NCI-H146 treated with DMSO at 0.1 percent for 48 hours (cell line): Measurements from ENCODE around the gene HPCAL1.

Source experiments
- DNase-seq: peaks from one replicate; lab custom pipeline; 2025; ENCODE audit not compliant: unreplicated experiment; lab: John Stamatoyannopoulos, UW

Gene HPCAL1

DNA sequence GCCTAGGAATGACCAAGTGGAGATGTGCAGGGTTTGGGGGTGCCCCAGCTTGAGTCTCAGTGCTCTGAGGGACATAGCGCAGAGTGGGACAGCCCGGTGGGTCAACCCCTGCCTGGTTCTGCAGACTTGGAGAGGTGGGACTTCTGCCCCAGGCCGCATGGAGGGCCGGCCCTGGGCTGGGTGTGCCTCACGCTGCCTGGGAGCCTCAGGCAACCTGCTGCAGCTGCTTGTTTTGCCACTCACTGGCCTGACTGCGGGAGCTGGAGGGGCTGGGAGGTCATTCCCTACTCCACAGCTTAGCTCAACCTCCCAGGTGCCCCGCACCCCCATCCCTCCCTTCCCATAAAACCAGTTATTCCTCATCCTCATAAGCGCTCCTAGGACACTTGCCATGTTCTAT, 112.3 kb downstream of the HPCAL1 start:
- DNase-seq, result no peak

DNA sequence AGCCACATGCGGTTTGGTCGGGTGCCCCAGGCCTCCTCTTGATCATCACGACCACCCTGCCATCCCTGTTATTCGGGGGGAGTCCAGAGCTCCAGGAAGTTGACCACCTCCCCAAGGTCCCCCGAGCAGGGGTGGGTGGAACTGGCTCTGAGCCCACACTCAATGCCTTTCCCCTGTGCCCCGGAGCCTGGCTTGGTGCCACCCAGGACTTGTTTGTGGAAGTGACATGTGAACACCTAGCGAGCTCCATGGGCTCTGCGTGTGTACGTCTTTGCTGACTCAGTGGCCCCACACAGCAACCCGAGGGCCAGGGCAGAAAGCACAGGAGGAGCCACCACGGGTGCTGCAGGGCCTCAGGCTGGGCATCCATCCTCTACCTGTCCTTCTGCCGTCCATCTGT, 112.9 kb downstream of the HPCAL1 start:
- no peak for DNase-seq

DNA sequence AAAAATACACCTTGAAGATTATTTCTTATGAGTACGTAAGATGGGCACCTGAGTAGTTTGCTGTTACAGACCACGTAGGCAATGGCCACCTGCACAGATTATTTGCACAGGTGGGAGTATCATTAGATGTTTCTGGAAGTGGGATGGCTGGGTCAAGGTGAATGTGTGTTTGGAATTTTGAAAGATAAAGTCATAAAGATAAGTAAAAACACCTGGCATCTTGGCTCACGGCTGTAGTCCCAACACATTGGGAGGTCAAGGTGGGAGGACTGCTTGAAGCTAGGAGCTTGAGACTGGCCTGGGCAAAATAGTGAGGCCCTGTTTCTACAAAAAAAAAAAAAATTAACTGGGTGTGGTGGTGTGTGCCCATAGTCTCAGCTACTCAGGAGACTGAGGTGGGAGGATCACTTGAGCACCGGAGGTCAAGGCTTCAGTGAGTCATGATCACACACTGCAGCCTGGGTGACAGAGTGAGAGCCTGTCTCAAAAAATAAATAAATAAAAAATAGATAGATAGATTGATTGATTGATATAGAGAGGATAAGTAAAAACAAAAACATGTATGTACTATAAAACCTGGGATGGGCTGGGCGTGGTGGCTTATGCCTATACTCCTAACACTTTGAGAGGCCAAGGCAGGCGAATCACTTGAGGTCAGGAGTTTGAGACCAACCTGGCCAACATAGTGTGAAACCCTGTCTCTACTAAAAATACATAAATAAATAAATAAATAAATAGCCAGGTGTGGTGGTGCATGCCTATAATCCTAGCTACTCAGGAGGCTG, 115.0 kb downstream of the HPCAL1 start:
- no peak for DNase-seq

DNA sequence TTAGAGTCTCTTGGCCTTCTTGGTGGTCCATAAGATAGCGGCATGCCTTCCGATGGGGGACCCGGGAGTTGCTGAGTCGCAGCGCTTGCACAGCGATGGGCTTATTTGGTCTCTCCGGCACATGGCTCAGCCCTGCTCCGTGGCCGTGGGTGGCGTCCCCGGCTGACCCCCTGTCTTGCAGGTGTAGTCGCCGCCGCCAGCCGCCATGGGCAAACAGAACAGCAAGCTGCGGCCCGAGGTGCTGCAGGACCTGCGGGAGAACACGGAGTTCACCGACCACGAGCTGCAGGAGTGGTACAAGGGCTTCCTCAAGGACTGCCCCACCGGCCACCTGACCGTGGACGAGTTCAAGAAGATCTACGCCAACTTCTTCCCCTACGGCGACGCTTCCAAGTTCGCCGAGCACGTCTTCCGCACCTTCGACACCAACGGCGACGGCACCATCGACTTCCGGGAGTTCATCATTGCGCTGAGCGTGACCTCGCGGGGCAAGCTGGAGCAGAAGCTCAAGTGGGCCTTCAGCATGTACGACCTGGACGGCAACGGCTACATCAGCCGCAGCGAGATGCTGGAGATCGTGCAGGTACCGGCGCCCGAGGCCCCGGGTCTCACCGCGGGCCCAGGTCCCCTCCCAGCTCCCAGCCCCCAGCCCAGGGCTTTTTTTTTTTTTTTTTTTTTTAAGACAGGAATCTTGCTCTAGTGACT, 117.0 kb downstream of the HPCAL1 start:
- DNase-seq, result no peak

DNA sequence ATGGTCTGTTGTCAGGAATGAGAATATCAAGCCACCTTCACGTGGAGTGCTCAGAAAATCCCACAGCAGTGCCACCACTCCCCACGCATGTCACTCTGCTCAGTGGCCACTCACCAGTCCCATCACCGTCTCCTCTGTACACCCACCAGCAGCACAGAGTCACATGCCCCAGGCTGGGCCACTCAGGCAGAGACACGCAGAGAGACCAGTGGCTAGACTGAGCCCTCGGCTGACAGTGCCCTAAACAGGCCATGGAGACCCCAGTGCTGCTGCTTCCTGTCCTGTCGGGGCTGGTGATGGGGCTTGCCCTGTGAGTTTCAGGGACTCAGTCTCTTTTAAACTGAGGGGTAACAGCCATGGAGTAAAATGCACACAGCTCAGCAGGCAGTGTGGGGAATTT, 119.5 kb downstream of the HPCAL1 start:
- DNase-seq, result no peak

DNA sequence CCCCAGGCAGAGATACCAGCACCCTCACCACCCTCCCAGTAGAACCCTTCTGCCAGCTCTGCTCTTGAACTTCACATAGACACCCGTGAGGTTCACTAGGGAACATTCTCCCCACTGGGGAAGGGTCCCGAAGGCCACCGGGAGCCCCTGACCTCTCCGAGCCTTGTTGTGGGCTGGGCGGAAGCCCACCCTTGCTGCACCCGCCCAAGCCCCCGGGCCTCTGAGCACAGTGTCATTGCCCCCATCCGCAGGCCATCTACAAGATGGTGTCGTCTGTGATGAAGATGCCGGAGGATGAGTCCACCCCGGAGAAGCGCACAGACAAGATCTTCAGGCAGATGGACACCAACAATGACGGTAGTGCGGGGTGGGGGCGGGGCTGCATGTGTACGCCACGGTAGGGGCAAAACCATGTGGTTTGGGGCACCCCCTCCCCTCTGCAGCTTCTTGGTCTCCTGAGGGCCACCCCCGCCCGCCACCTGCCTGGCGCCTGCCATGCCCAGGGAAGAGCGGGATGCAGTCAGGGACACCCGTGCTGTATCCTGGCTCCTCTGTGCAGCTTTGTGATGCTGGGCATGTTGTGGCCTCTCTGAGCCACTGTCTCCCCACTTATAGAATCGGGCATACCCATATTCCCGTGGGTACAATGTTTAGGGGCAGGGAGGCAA, 120.2 kb downstream of the HPCAL1 start:
- no peak for DNase-seq

DNA sequence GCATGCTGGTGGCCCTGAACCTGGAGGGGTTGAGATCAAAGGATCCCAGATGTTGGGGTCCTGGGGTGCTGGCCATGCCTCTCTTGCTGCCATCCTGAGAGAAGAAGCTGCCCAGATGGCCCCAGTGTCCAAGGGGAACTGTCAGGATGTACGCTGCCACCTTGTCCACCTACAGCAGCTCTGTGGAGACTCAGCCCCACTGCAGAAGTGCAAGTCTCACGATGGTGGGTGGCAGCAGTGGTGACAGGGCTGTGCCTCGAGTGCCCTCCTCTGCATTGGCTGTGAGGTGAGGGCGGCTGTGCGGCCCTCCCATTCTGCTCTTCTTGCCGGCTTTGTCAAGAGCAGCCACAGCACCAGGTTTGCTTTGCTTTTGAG, 120.7 kb downstream of the HPCAL1 start:
- DNase-seq, result no peak

DNA sequence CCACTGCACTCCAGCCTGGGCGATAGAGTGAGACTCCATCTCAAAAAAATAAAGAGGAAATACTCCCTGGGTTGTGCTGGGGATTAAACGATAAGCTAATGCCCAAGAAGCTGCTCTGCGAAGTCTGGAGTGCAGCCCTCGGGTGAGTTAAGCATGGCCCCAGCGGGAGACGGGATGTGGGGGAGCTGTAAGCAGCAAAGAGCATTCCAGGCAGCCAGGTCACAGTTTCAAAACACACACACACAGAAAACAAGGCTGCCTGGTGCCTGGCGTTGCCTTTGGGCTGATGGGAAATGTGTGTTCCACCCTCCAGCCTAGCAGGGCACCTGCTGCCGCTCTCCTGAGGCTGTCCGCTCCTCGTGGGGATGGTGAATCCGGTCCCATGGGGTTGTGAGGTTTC, 121.3 kb downstream of the HPCAL1 start:
- no peak for DNase-seq

DNA sequence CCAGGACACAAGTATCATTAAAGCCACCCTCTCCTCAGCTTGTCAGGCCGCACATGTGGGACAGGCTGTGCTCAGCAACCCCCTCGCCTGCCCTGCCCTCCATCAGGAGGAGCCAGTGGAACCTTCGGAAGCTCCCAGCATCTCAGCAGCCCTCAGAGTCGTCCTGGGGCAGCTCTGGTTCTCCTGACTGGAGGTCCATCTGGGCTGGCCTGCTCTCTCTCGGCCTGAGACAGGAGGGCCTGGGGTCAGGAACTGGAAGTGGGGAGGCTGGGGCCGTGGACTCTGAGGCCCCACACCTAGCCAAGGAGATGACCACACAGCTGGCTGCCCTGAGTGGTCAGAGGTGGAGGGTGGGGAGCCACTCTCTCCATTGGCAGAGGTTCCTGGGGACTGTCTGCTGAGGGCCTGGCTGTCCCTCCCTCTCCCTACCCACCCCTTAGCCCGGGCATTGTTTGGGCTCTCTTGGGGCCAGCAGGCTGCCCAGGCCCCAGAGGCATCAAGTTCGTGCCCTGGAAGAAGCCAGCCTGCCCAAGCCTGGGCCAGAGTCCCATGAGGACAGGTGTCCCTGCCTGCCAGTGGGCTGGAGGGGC, 122.3 kb downstream of the HPCAL1 start:
- DNase-seq, result no peak

DNA sequence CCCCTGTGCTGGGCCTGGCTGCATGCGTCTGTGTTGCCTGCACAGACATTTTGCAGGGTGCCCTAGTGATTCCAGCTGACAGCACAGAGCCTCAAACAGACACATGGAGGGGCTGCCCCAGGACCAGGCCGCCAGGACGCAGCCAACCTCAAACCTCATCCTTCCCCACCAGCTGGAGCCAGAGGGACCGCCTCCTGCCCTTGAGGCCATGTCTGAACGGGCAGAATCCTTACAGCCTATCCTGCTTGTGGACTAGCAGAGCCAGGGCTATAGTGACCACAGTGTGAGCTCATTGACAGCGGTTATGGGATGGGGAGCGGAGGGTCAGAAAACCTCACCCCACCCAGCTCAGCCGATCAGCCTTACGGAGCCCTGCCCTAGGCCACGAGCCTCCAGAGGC, 123.0 kb downstream of the HPCAL1 start:
- no peak for DNase-seq

DNA sequence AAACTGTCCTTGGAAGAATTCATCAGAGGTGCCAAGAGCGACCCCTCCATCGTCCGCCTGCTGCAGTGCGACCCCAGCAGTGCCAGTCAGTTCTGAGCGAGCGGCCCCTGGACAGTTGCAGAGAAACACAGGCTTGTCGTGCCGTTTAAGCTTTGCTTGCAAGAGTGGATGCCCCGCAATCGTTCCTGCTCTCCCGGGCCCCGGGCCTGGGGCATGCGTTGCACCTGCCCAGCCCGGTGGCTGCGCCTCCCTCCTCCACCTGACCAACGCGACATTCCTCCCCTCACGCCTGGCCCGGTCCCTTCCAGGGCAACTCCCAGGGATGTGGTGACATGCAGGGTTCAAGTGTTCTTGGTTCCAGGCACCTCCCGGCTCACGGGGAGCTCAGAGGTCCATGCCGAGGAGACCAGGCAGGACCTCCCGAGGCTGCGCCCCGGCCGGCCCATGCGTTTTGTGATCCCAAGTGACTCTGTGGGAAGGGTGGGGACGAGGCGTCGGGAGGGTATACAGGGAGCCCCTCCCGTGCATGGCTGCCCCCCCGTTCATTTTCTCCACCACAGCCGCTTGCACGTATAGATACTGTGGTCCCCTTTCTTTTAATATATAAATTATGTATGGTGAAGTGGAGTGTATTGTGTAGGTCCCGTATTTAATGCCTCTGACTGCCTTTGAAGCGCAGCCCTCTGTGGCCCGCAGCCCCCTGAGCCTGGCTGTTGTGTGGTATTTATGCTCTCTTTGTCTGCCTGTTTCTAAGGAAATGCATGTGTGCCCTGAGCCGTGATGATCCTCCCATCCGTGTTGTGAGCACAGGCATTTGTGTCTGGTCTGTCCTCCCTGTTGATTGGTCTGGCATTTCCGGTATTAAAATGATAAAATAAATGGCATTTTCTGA, 124.3 kb downstream of the HPCAL1 start:
- DNase-seq, result no peak

DNA sequence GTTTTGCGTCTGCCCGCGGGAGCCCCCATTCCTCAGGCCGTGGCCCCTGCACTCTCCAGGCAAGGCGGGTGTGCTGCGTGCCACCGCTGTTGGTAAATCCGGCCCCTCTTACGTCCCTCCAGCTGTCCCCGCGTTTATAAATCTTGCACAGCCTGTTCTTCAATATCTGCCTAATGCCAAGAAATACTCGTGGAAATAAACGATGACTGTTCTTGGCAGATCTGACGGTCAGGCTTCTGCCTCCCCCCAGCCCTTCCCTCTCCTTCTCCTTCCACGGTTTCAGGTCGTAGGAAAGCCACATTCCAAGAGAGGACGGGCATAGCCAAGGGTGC, 124.9 kb downstream of the HPCAL1 start:
- no peak for DNase-seq

DNA sequence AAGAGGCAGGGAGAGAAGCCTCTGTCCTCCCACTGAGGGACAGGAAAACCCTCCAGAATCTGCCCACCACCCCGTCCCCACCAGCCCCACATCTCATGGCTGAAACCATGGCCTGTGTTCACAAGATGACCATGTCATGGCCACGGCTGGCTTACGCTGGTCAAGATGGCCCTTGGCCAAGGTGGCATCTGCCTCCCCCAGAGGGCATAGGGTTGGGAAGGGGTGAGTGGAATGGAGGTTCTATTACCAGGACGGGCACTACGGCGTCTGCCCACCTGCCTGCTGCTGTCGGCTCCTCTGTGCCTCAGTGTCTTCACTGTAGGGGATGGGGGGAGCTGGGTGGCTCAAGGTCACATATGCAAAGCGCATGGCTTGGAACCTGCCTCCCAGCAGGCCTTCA, 125.7 kb downstream of the HPCAL1 start:
- no peak for DNase-seq

DNA sequence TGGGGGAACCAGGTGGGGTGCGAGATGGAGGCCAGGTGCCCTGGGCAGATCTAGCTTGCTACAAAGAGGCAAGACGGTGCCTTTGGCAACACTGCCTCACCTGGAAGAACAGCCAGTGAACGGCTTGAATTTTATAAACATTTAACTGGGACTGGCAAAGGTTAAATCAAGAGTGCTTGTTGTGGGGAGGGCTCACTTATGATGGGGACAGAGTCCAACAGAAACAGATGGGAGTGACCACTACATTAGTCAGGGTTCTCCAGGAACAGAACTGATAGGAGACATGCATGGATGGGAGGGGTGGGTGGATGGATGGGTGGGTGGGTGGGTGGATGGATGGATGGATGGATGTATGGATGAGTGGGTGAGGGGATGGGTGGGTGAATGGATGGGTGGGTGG, 126.2 kb downstream of the HPCAL1 start:
- DNase-seq, result no peak

DNA sequence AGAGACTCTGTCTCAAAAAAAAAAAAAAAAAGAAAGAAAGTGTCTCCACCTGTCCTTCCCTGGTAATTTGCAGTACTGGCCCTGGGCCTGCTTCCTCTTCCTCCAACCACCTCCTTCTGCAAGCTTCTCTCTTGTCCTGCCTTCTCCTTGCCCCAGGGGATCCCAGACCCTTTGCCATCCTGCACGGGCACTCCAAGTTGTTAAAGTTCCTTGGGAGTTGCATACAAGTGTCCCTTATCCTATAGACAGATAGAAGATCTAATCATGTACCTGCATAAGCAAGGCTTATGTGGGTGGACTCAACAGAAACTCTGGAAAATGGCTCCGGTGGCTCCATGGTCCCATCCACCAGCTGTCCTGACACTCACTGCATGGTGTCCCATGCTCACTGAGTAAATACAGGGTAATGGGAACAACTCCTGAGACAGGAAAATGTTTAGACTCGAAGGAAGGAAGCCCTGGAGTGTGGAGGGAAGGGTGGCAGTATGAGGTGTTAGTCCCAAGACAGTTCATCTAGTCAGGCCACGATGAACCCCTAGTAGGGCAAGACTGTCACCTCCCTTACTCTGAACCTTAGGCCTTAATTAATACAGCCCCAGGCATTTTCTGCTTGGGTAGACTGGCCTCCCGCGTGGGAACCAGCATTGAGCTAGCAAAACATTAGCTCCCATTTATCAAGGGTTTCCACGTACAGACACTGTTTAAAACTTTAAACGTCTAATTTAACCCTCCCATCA, 128.3 kb downstream of the HPCAL1 start:
- no peak for DNase-seq

DNA sequence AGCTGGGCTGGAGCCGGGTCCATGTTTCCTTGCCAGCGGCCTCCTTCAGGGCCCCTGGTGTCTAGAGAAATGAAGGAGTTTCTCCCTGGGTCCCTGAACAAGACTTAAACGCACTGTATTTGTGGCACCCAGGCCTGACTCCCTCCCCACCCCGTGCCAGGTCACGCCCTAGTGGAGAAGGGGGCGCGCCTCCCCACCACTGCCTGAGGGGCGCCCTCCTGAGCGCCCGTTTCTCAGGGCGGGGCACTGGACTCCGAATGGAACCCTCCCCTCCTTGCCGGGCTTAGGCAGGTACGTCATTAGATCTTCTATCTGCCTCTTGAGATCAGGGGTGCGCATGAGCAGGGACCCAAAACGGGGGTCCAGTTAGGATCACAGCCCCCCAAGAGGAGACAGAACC, 129.1 kb downstream of the HPCAL1 start:
- no peak for DNase-seq

DNA sequence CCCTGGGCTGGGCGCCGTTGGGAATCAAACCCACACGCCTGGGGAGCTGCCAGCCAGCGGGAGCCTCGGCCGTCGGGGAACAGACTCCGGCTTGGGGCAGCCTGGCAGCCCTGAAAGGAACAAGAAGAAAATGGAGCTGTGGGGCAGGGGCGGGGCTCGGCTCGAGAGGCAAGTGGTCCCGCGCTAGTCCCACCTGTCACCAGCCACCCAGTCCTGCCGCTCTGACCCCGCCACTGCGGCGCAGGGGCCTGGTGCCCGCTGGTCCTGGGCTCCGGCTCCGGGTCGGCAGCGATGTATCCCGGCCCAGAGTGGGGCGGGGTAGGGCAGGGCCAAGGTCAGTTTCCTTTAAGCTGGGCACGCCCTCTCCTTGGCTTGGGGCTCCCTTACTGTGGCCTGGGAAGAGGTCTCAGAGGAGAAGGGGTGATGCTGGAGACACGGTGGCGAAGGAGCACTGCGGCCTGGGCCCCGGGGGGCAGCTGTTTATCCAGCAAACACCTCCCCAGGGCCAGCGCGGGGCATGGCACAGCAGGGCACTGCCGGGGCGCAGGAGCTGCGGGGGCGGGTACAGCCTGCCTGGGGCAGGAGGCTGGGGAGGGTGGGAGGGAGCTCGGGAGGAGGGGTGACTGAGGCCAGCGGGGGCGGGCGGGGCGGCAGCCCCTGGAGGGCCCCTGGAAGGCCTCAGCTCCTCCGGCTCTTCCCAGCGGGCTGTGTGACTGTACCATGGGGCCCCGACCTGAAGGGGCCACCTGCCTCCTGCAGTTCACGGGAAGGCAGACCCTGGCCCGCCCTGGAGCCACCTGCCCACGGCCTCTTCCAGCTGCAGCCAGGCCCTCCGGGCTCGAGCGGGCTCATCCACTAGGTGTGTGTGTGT, 129.8 kb downstream of the HPCAL1 start:
- DNase-seq, result no peak

DNA sequence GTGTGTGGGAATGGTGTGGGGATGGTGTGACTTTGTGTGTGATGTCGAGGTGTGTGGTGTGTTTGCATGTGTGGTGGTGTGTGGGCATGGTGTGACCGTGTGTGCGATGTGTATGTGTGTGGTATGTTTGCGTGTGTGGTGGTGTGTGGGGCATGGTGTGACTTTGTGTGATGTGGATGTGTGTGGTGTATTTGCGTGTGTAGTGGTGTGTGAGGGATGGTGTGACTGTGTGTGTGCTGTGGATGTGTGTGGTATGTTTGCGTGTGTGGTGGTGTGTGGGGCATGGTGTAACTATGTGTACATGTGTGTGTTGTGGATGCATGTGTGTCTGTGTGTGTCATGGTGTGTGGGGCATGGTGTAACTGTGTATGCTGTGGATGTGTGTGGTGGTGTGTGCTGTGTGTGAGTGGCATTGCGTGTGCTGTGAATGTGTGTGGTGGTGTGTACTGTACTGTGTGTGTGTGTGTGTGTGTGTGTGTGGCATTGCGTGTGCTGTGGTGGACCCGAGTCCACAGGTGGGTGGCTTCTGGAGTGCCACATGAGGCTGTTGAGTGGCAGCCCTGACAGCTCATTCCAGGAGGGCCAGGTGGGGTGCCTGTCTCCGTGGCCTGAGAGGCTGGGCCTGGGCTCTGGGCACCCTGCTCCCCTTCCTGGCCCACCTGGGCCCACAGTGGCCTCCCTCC, 130.7 kb downstream of the HPCAL1 start:
- DNase-seq, result no peak
